ENCODE results near the gene PDRG1.
"Not testable (repeated sequence)": the region's sequence is repeated elsewhere in the genome, so short reads cannot be mapped to it uniquely, and the experiment has no call there.

Gene PDRG1

DNA sequence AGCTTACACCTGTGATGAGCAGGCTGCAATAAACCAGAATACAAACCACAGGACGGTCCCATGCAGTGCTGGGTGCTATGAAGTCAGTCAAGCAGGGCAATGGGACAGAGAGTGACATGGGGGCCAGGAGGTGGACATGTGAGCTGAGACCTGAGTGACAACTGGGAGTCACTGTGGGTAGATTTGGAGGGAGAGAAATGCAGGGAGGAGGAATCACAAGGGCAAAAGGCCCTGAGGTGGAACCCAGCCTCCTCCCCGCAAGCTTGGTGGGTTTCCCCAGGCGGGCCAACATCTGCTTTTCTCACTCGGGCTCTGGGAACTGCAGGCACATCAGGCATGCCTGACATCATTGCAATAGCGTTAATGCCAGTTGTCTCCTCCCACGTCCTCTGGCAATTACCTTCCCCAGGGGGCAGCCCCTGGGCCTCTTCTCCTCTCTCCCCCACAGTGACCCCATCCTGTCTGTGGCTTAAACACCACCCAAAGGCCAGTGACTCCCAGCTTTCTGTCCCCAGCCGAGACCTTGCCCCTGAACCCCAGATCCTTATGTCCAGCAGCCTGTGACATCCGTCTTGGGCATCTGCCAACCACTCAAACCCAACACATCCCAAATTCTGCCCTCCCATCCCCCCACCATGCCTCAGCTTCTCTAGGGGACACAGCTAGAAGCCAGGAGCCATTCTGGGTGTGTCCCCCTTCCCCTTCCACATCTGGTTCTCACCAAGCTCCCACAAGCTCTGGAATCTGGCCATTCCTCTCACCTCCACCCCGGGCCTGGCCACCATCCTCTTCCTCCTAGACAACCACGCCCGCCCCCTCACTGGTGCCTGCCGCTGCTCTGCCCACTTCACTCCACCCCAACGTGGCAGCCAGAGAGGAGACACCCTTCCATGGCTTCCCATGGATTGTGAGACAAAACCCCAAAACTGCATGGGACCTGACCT lies 28.2 kb downstream of the PDRG1 start:
- H3K4me3 ChIP-seq (replicated peaks; ENCODE audit: low read depth, low read length): no peak overlapping the region
- TF ChIP-seq, protein P1, sequence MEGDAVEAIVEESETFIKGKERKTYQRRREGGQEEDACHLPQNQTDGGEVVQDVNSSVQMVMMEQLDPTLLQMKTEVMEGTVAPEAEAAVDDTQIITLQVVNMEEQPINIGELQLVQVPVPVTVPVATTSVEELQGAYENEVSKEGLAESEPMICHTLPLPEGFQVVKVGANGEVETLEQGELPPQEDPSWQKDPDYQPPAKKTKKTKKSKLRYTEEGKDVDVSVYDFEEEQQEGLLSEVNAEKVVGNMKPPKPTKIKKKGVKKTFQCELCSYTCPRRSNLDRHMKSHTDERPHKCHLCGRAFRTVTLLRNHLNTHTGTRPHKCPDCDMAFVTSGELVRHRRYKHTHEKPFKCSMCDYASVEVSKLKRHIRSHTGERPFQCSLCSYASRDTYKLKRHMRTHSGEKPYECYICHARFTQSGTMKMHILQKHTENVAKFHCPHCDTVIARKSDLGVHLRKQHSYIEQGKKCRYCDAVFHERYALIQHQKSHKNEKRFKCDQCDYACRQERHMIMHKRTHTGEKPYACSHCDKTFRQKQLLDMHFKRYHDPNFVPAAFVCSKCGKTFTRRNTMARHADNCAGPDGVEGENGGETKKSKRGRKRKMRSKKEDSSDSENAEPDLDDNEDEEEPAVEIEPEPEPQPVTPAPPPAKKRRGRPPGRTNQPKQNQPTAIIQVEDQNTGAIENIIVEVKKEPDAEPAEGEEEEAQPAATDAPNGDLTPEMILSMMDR (IDR thresholded peaks at IDR 0.05; ENCODE audit: low read depth, low read length, missing control alignments): no peak
- DNase-seq (ENCODE audit: extremely low read depth, low read depth): no peak

DNA sequence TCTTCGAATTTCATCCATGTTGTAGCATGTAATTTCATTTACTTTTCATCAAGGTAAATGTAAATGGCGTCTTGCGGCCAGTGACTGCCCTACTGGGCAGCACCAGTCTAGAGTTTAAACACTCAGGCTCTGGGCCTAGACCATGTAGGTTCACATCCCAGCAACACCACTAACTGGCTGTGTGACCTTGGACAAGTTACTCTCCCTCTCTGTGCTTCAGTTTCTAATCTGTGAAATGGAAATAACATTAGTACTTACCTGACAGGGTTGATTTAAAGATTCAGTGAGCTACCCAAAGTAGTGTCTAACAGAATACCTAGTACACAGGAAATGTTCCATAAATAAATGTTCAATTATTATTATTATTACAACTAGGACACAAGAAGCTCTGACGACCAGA lies 29.3 kb downstream of the PDRG1 start:
- no peak for DNase-seq (ENCODE audit: extremely low read depth, low read depth)
- H3K4me3 ChIP-seq (replicated peaks; ENCODE audit: low read depth, low read length): no peak overlapping the region
- TF ChIP-seq, protein P1 (IDR thresholded peaks at IDR 0.05; ENCODE audit: low read depth, low read length, missing control alignments): no peak

- DNase-seq (ENCODE audit: extremely low read depth, low read depth): no peak
- TF ChIP-seq, protein P1 (IDR thresholded peaks at IDR 0.05; ENCODE audit: low read depth, low read length, missing control alignments): no peak
- no peak overlapping the region for H3K4me3 ChIP-seq (replicated peaks; ENCODE audit: low read depth, low read length)
Observed at GRCh38 chr20:31922181-31922580, 29.7 kb downstream of the PDRG1 start.

DNA sequence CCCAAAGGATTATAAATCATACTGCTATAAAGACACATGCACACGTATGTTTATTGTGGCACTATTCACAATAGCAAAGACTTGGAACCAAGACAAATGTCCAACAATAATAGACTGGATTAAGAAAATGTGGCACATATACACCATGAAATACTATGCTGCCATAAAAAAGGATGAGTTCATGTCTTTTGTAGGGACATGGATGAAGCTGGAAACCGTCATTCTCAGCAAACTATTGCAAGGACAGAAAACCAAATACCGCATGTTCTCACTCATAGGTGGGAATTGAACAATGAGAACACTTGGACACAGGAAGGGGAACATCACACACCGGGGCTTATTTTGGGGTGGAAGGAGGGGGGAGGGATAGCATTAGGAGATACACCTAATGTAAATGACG lies 30.4 kb downstream of the PDRG1 start:
- DNase-seq (ENCODE audit: extremely low read depth, low read depth): not testable (repeated sequence)

GRCh38 chr20:31920275-31920855 lies 31.5 kb downstream of the PDRG1 start:
- H3K4me3 ChIP-seq (replicated peaks; ENCODE audit: low read depth, low read length): no peak overlapping the region
- TF ChIP-seq, protein P1 (IDR thresholded peaks at IDR 0.05; ENCODE audit: low read depth, low read length, missing control alignments): no peak
- DNase-seq (ENCODE audit: extremely low read depth, low read depth): no peak

More for the DNA sequence above, 30.4 kb downstream of the PDRG1 start:
- not testable (repeated sequence) for H3K4me3 ChIP-seq (replicated peaks; ENCODE audit: low read depth, low read length)

DNA sequence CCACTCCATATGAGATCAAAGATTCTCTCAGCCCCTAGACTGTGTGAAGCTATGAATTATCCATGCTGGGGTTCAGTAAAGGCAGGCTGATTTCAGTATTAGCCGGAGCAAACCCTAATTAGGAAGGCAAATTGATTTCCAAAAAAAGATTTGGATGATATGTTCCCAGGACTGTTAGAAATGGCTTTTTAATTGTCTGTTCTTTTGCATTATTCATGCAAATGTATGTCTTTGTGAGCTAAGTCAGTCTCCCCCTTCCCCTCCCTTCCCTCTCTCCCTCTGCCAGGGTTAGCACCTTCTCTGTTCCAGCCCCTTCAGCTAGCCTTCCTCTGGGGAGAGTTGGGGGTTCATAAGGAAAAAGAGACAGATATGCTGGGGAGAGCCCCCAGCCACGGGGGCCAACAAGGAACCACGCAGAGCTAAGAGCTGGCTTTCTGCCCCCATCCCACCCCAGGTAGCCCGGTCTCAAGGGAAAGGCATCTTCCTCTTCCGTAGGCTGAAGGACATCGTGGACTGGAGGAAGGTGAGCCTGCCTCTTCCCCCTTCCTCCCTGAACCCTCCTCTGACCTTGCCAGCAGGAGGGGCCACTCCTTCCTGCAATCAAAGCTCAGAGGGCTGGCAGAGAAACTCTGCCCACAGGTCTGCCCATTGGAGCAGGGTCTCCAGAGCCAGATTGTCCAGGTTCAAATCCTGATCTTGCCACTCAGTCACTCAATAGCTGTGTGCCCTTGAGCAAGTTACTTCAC lies 32.3 kb downstream of the PDRG1 start:
- TF ChIP-seq, protein P1 (IDR thresholded peaks at IDR 0.05; ENCODE audit: low read depth, low read length, missing control alignments): no peak
- H3K4me3 ChIP-seq (replicated peaks; ENCODE audit: low read depth, low read length): no peak overlapping the region
- DNase-seq (ENCODE audit: extremely low read depth, low read depth): no peak

All from HFF-Myc (cell line).